K562 (cell line): ENCODE data around the gene ASMTL.

ENCODE experiments used
- DLX4 ChIP-seq: fragments of 250-450 bp; sonication (Bioruptor Pico); IDR thresholded peaks from 2 replicates; pipeline ENCODE4 v1.6.1; 2021; ENCODE audit warnings: mild to moderate bottlenecking
- ELF4 ChIP-seq: fragments of 450-650 bp; formaldehyde crosslinking; IDR thresholded peaks from 2 replicates; pipeline ENCODE4 v1.4.0; 2022; ENCODE audit warnings: missing genetic modification characterization
- FOXO4 ChIP-seq: fragments of 450-650 bp; formaldehyde crosslinking; IDR thresholded peaks from 2 replicates; pipeline ENCODE4 v1.4.0; 2020; ENCODE audit warnings: mild to moderate bottlenecking, moderate library complexity
- GABPA ChIP-seq: fragments of 200-800 bp; sonication (Bioruptor generic); conservative IDR thresholded peaks from 2 replicates; pipeline ENCODE4 v1.6.1; 2016; ENCODE audit warnings: low read depth, missing genetic modification characterization, missing compliant biosample characterization
- MTF1 ChIP-seq: fragments of 250-450 bp; sonication (Bioruptor Pico); IDR thresholded peaks from 2 replicates; pipeline ENCODE4 v1.9.0; 2021; ENCODE audit warnings: moderate library complexity, mild to moderate bottlenecking, inconsistent platforms, borderline replicate concordance
- TAF1 ChIP-seq: IDR thresholded peaks from 2 replicates; pipeline ENCODE4 v1.6.1; 2011; ENCODE audit warnings: mild to moderate bottlenecking, low read length, moderate library complexity; ENCODE audit not compliant: insufficient read depth, control insufficient read depth, severe bottlenecking; ENCODE audit errors: extremely low read depth
- TFE3 ChIP-seq: fragments of 450-650 bp; formaldehyde crosslinking; IDR thresholded peaks from 2 replicates; pipeline ENCODE4 v1.4.0; 2020; ENCODE audit warnings: mild to moderate bottlenecking, mixed read lengths

- TF ChIP-seq TAF1 (no peak), FOXO4 (CRISPR knock-in tag) (no peak), ELF4 (CRISPR knock-in tag) (no peak), DLX4 (CRISPR knock-in tag) (no peak), MTF1 (no peak), TFE3 (CRISPR knock-in tag) (no peak), GABPA (tag) (no peak)
Observed at GRCh38 chrX:1390621-1391369, 61.9 kb downstream of the ASMTL start.
